Colonic mucosa (tissue), 4 donors: Measurements from ENCODE around the gene TAS1R2. TPM values are rescaled to one million over a fixed set of nuclear protein-coding genes. Genes with fewer than 3 reads are reported as not detected.

ENCODE experiments used
- DNase-seq: peaks from one replicate; pipeline ENCODE4 v3.0.0-alpha.2; 2020
- H3K27ac ChIP-seq: fragments of 200-600 bp; one replicate; pipeline ENCODE4 v1.8.0; 2021
- H3K27me3 ChIP-seq: fragments of 200-600 bp; one replicate; pipeline ENCODE4 v1.8.0; 2021
- H3K36me3 ChIP-seq: fragments of 200-600 bp; one replicate; pipeline ENCODE4 v1.8.0; 2021
- H3K4me1 ChIP-seq: fragments of 200-600 bp; one replicate; pipeline ENCODE4 v1.8.0; 2021; ENCODE audit warnings: mild to moderate bottlenecking
- H3K4me3 ChIP-seq: fragments of 200-600 bp; one replicate; pipeline ENCODE4 v1.8.0; 2021
- H3K9ac ChIP-seq, 2 donors: one replicate each; pipeline ENCODE4 v1.7.0; 2013; ENCODE audit warnings: control low read depth in 2 of 2, low read depth in 2 of 2, low read length in 2 of 2
- H3K9me3 ChIP-seq: fragments of 200-600 bp; one replicate; pipeline ENCODE4 v1.8.0; 2021
- intact Hi-C: fragments of 100-400 bp; cut with DNase I; formaldehyde crosslinking; loops from one replicate; pipeline ENCODE4 v1.14.1; 2022
- microRNA-seq: library from miRNA; unstranded; fragments of <30 nt; microRNA quantifications from one replicate; pipeline ENCODE4, GENCODE V29; 2019
- total RNA-seq, 2 donors: library from RNA; stranded (reverse); fragmentation: NEBNext Ultra II Directional in 1 of 2; extraction: Animal tissue kit (Norgen Biotek cat#: 25700) in 1 of 2; gene quantifications; one replicate each; pipeline ENCODE4 v1.2.1, GENCODE V29; 2021
- TF ChIP-seq, protein P1 (sequence below): fragments of 200-600 bp; IDR thresholded peaks from one replicate; pipeline ENCODE4 v1.8.0; 2022; ENCODE audit warnings: antibody characterized with exemption, mild to moderate bottlenecking
- donor health status: healthy.
- donor health status: DM: no; HTN: no; CAD: no.
- donor health status: DM: no; HTN: no; CAD: no.

The TAS1R2 gene
- total RNA-seq, 2 donors from 2014 or later, result not detected

DNA sequence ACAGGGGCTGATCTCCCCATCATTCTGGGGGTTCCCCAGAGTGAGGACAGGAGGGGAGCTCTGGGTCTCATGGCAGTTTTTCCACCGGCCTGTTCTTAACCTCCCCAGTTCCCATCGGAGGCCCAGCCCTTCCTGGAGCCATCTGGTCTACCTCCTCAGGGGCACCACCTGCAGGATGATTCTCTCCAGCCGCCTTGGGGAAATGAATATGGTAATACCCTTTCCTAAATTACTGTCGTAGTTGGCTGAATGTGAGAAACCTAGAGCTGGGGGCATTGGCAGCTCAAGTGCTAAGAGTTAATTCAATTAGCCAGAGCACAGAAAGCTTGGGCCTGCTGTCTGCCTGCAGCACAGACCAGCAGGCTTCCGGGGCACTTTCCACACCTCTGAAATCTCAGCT is 64.9 kb downstream of the TAS1R2 start:
- H3K9ac ChIP-seq, result no peak overlapping the region
- DNase-seq, result no peak
- TF ChIP-seq, protein P1, sequence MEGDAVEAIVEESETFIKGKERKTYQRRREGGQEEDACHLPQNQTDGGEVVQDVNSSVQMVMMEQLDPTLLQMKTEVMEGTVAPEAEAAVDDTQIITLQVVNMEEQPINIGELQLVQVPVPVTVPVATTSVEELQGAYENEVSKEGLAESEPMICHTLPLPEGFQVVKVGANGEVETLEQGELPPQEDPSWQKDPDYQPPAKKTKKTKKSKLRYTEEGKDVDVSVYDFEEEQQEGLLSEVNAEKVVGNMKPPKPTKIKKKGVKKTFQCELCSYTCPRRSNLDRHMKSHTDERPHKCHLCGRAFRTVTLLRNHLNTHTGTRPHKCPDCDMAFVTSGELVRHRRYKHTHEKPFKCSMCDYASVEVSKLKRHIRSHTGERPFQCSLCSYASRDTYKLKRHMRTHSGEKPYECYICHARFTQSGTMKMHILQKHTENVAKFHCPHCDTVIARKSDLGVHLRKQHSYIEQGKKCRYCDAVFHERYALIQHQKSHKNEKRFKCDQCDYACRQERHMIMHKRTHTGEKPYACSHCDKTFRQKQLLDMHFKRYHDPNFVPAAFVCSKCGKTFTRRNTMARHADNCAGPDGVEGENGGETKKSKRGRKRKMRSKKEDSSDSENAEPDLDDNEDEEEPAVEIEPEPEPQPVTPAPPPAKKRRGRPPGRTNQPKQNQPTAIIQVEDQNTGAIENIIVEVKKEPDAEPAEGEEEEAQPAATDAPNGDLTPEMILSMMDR, result no peak
- H3K4me1 ChIP-seq, result no peaks in the 10 kb centered on the region
- H3K27ac ChIP-seq, result no peak overlapping the region
- H3K27me3 ChIP-seq, result no peaks in the 10 kb centered on the region
- H3K9me3 ChIP-seq, result no peaks in the 10 kb centered on the region
- intact Hi-C loops, result no loop called here
- H3K36me3 ChIP-seq, result no peaks in the 10 kb centered on the region
- no peak overlapping the region for H3K4me3 ChIP-seq

- H3K27me3 ChIP-seq, result no peaks in the 10 kb centered on the region
- no peak overlapping the region for H3K4me3 ChIP-seq
These were observed 65.4 kb downstream of the TAS1R2 start for GRCh38 chr1:18794051-18794450.

DNA sequence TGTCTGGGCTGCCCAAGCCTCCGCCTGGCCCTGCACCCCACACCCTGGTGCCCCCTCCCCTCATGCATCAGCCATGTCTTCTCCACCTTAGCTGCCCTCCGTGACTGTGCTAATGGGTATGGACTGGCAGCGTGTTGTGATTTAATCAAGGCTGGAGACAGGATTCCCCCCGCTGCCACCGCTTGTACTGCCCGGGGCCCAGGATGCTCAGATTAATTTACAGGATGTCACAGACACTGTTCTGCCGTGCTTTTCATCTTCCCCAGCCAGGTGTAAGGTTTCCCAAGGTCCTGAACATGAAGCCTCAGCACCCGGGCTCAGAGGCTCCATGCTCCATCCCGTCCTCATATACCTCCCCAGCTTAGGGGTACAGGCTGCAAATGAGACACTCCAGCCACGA is 66.3 kb downstream of the TAS1R2 start:
- Histone ChIP-seq H3K4me1 (no peaks in the 10 kb centered on the region), H3K9me3 (no peaks in the 10 kb centered on the region), H3K27me3 (no peaks in the 10 kb centered on the region), H3K4me3 (no peak overlapping the region), H3K9ac (no peak overlapping the region), H3K36me3 (no peaks in the 10 kb centered on the region), H3K27ac (no peak overlapping the region)
- intact Hi-C loops, result no loop called here
- TF ChIP-seq, protein P1, result no peak
- no peak for DNase-seq

More at GRCh38 chr1:18794051-18794450, 65.4 kb downstream of the TAS1R2 start:
- no peak overlapping the region for H3K9ac ChIP-seq
- no peaks in the 10 kb centered on the region for H3K9me3 ChIP-seq
- no peaks in the 10 kb centered on the region for H3K4me1 ChIP-seq
- H3K36me3 ChIP-seq, result no peaks in the 10 kb centered on the region
- no peak overlapping the region for H3K27ac ChIP-seq
- TF ChIP-seq, protein P1, result no peak
- DNase-seq, result no peak
- intact Hi-C loops, result no loop called here

- Histone ChIP-seq H3K4me1 (no peaks in the 10 kb centered on the region), H3K27ac (no peak overlapping the region), H3K9ac (no peak overlapping the region), H3K4me3 (no peak overlapping the region), H3K36me3 (no peaks in the 10 kb centered on the region), H3K9me3 (no peaks in the 10 kb centered on the region), H3K27me3 (no peaks in the 10 kb centered on the region)
- no peak for DNase-seq
- TF ChIP-seq, protein P1, result no peak
- intact Hi-C loops, result no loop called here
These were observed 66.7 kb downstream of the TAS1R2 start for GRCh38 chr1:18792747-18793146.

Small RNA genes lying within 50 kb of the gene (microRNA-seq; reads per million reads assigned to microRNA genes)
- gene MIR1290 (not detected), gene MIR4695 (not detected)

Other genes with a start within 250 kb of the TAS1R2 start
- gene PAX7, start 228.8 kb downstream of the TAS1R2 start, total RNA-seq, result not detected
- 10 to 100 TPM in 1 of 2 donors, 1 to 10 TPM in 1; 7.9 to 13.0 TPM for gene ALDH4A1, start 42.9 kb upstream of the TAS1R2 start, total RNA-seq
- 10 to 100 TPM in 1 of 2 donors, 1 to 10 TPM in 1; 5.6 to 14.0 TPM for gene IFFO2, start 97.0 kb upstream of the TAS1R2 start, total RNA-seq